ENCODE measurements around the gene FOXF2. TPM values are rescaled to one million over a fixed set of nuclear protein-coding genes. Genes with fewer than 3 reads are reported as not detected.
"Not testable (repeated sequence)": the region's sequence is repeated elsewhere in the genome, so short reads cannot be mapped to it uniquely, and the experiment has no call there.

The FOXF2 gene
- not detected for total RNA-seq

- H3K4me1 Mint-ChIP-seq (ENCODE audit: low read depth): peaks cover 25% of the 10 kb centered on the region
- peak within 1 kb of the TSS; percentile 44 for H3K27ac Mint-ChIP-seq
- DNase-seq (no peak), ATAC-seq (replicated peaks in 1 of 2) (peak in 1 of 2 donors; percentile 20)
- H3K4me3 Mint-ChIP-seq: peak within 1 kb of the TSS; percentile 85
- no peaks in the 10 kb centered on the region for H3K36me3 Mint-ChIP-seq (ENCODE audit: insufficient read depth in 2 of 2)
- H3K27me3 Mint-ChIP-seq (ENCODE audit: low read depth): peaks cover 77% of the 10 kb centered on the region
- no peaks in the 10 kb centered on the region for H3K9me3 Mint-ChIP-seq
Observed at GRCh38 chr6:1389369-1390132, at the start of gene FOXF2. FOXF2 (plus strand) TSS chr6:1389576; CDS start chr6:1389948, 372 bp downstream.

GRCh38 chr6:1346101-1346500 is 43.3 kb upstream of the FOXF2 start:
- Mint-ChIP-seq H3K36me3 (ENCODE audit: insufficient read depth in 2 of 2) (peaks cover 9 to 11% of the 10 kb centered on the region in 2 donors), H3K4me3 (no peak overlapping the region), H3K9me3 (peaks cover 10 to 12% of the 10 kb centered on the region in 2 donors), H3K4me1 (ENCODE audit: low read depth) (no peaks in the 10 kb centered on the region), H3K27me3 (ENCODE audit: low read depth) (peaks cover 46% of the 10 kb centered on the region), H3K27ac (no peak overlapping the region)
- DNase-seq: no peak
- no peak for ATAC-seq (replicated peaks in 1 of 2)

- H3K9me3 Mint-ChIP-seq: peaks cover 12 to 14% of the 10 kb centered on the region in 2 donors
- H3K27me3 Mint-ChIP-seq (ENCODE audit: low read depth): peaks cover 46% of the 10 kb centered on the region
Observed at GRCh38 chr6:1346558-1347091, 42.8 kb upstream of the FOXF2 start.

GRCh38 chr6:1347161-1347560 is 42.2 kb upstream of the FOXF2 start:
- Mint-ChIP-seq H3K4me1 (ENCODE audit: low read depth) (no peaks in the 10 kb centered on the region), H3K27ac (no peak overlapping the region), H3K9me3 (peaks cover 12 to 16% of the 10 kb centered on the region in 2 donors), H3K36me3 (ENCODE audit: insufficient read depth in 2 of 2) (peaks cover 9 to 18% of the 10 kb centered on the region in 2 donors), H3K4me3 (no peak overlapping the region), H3K27me3 (ENCODE audit: low read depth) (peaks cover 42% of the 10 kb centered on the region)
- ATAC-seq (replicated peaks in 1 of 2) (no peak), DNase-seq (no peak)

More at GRCh38 chr6:1346558-1347091, 42.8 kb upstream of the FOXF2 start:
- ATAC-seq (replicated peaks in 1 of 2) (no peak), DNase-seq (no peak)
- H3K4me3 Mint-ChIP-seq: no peak overlapping the region
- H3K4me1 Mint-ChIP-seq (ENCODE audit: low read depth): no peaks in the 10 kb centered on the region
- H3K27ac Mint-ChIP-seq: no peak overlapping the region
- peaks cover 9 to 15% of the 10 kb centered on the region in 2 donors for H3K36me3 Mint-ChIP-seq (ENCODE audit: insufficient read depth in 2 of 2)

- Mint-ChIP-seq H3K4me1 (ENCODE audit: low read depth) (no peaks in the 10 kb centered on the region), H3K4me3 (no peak overlapping the region), H3K27ac (no peak overlapping the region), H3K27me3 (ENCODE audit: low read depth) (peaks cover 50% of the 10 kb centered on the region), H3K36me3 (ENCODE audit: insufficient read depth in 2 of 2) (peaks cover 7 to 21% of the 10 kb centered on the region in 2 donors), H3K9me3 (peaks cover 9 to 17% of the 10 kb centered on the region in 2 donors)
- DNase-seq (no peak), ATAC-seq (replicated peaks in 1 of 2) (no peak)
Observed at GRCh38 chr6:1348675-1349074, 40.7 kb upstream of the FOXF2 start.

GRCh38 chr6:1349655-1350054 is 39.7 kb upstream of the FOXF2 start:
- Mint-ChIP-seq H3K4me1 (ENCODE audit: low read depth) (no peaks in the 10 kb centered on the region), H3K4me3 (no peak overlapping the region), H3K27me3 (ENCODE audit: low read depth) (peaks cover 53% of the 10 kb centered on the region), H3K36me3 (ENCODE audit: insufficient read depth in 2 of 2) (peaks cover 1 to 15% of the 10 kb centered on the region in 2 donors), H3K27ac (no peak overlapping the region), H3K9me3 (peaks cover 7 to 16% of the 10 kb centered on the region in 2 donors)
- DNase-seq (no peak), ATAC-seq (replicated peaks in 1 of 2) (no peak)

- Mint-ChIP-seq H3K27me3 (ENCODE audit: low read depth) (peaks cover 48% of the 10 kb centered on the region), H3K36me3 (ENCODE audit: insufficient read depth in 2 of 2) (peaks cover 0 to 11% of the 10 kb centered on the region in 2 donors), H3K9me3 (peaks cover 6 to 10% of the 10 kb centered on the region in 2 donors), H3K27ac (no peak overlapping the region), H3K4me3 (no peak overlapping the region), H3K4me1 (ENCODE audit: low read depth) (no peaks in the 10 kb centered on the region)
- ATAC-seq (replicated peaks in 1 of 2) (no peak), DNase-seq (no peak)
Observed at GRCh38 chr6:1351381-1352008, 37.9 kb upstream of the FOXF2 start.

- Mint-ChIP-seq H3K36me3 (ENCODE audit: insufficient read depth in 2 of 2) (peaks cover 0 to 11% of the 10 kb centered on the region in 2 donors), H3K27me3 (ENCODE audit: low read depth) (peaks cover 44% of the 10 kb centered on the region)
- DNase-seq; H3K27ac Mint-ChIP-seq; ATAC-seq (replicated peaks in 1 of 2); H3K4me1 Mint-ChIP-seq (ENCODE audit: low read depth); H3K4me3 Mint-ChIP-seq; H3K9me3 Mint-ChIP-seq: not testable (repeated sequence)
Observed at GRCh38 chr6:1355068-1355467, 34.3 kb upstream of the FOXF2 start.

- not testable (repeated sequence) for H3K4me3 Mint-ChIP-seq; H3K4me1 Mint-ChIP-seq (ENCODE audit: low read depth); H3K9me3 Mint-ChIP-seq; H3K27ac Mint-ChIP-seq; ATAC-seq (replicated peaks in 1 of 2); H3K36me3 Mint-ChIP-seq (ENCODE audit: insufficient read depth in 2 of 2); DNase-seq
- peaks cover 39% of the 10 kb centered on the region for H3K27me3 Mint-ChIP-seq (ENCODE audit: low read depth)
Observed at GRCh38 chr6:1361717-1362116, 27.7 kb upstream of the FOXF2 start.

- H3K4me1 Mint-ChIP-seq (ENCODE audit: low read depth): no peaks in the 10 kb centered on the region
- no peak overlapping the region for H3K4me3 Mint-ChIP-seq
- ATAC-seq (replicated peaks in 1 of 2): no peak
- H3K36me3 Mint-ChIP-seq (ENCODE audit: insufficient read depth in 2 of 2): no peaks in the 10 kb centered on the region
- no peak overlapping the region for H3K27ac Mint-ChIP-seq
- no peak for DNase-seq
- peaks cover 48% of the 10 kb centered on the region for H3K27me3 Mint-ChIP-seq (ENCODE audit: low read depth)
- H3K9me3 Mint-ChIP-seq: no peaks in the 10 kb centered on the region
Observed at GRCh38 chr6:1362643-1363042, 26.7 kb upstream of the FOXF2 start.

- DNase-seq (no peak), ATAC-seq (replicated peaks in 1 of 2) (no peak)
- Mint-ChIP-seq H3K9me3 (no peaks in the 10 kb centered on the region), H3K4me3 (no peak overlapping the region), H3K27ac (no peak overlapping the region), H3K4me1 (ENCODE audit: low read depth) (no peaks in the 10 kb centered on the region), H3K36me3 (ENCODE audit: insufficient read depth in 2 of 2) (no peaks in the 10 kb centered on the region), H3K27me3 (ENCODE audit: low read depth) (peaks cover 54% of the 10 kb centered on the region)
Observed at GRCh38 chr6:1363298-1363697, 26.1 kb upstream of the FOXF2 start.

GRCh38 chr6:1363729-1364572 is 25.4 kb upstream of the FOXF2 start:
- Mint-ChIP-seq H3K36me3 (ENCODE audit: insufficient read depth in 2 of 2) (no peaks in the 10 kb centered on the region), H3K27ac (no peak overlapping the region), H3K4me1 (ENCODE audit: low read depth) (no peaks in the 10 kb centered on the region), H3K27me3 (ENCODE audit: low read depth) (peaks cover 58% of the 10 kb centered on the region), H3K4me3 (no peak overlapping the region), H3K9me3 (no peaks in the 10 kb centered on the region)
- no peak for DNase-seq
- no peak for ATAC-seq (replicated peaks in 1 of 2)

GRCh38 chr6:1364791-1365190 is 24.6 kb upstream of the FOXF2 start:
- no peak overlapping the region for H3K4me3 Mint-ChIP-seq
- H3K36me3 Mint-ChIP-seq (ENCODE audit: insufficient read depth in 2 of 2): peaks cover 0 to 3% of the 10 kb centered on the region in 2 donors
- ATAC-seq (replicated peaks in 1 of 2): no peak
- H3K27me3 Mint-ChIP-seq (ENCODE audit: low read depth): peaks cover 54% of the 10 kb centered on the region
- DNase-seq: no peak
- H3K27ac Mint-ChIP-seq: no peak overlapping the region
- H3K9me3 Mint-ChIP-seq: peaks cover 0 to 2% of the 10 kb centered on the region in 2 donors
- no peaks in the 10 kb centered on the region for H3K4me1 Mint-ChIP-seq (ENCODE audit: low read depth)
